NCI-H2081 (cell line): ENCODE measurements around the gene WWOX.
A peak's percentile ranks its signal among the peaks of the same experiment; 100 is the strongest.

Experiments
- DNase-seq, 2 experiments: peaks; one replicate each; lab custom pipeline; 2025; lab: John Stamatoyannopoulos, UW

Gene WWOX

GRCh38 chr16:78609402-78610274 is 510.2 kb downstream of the WWOX start:
- no peak for DNase-seq

GRCh38 chr16:78611318-78611717 is 511.9 kb downstream of the WWOX start:
- no peak for DNase-seq

- no peak for DNase-seq
Measured at GRCh38 chr16:78619811-78620210, 520.4 kb downstream of the WWOX start.

GRCh38 chr16:78620291-78620690 is 520.8 kb downstream of the WWOX start:
- DNase-seq: no peak

- no peak for DNase-seq
Measured at GRCh38 chr16:78623796-78624195, 524.3 kb downstream of the WWOX start.

DNA sequence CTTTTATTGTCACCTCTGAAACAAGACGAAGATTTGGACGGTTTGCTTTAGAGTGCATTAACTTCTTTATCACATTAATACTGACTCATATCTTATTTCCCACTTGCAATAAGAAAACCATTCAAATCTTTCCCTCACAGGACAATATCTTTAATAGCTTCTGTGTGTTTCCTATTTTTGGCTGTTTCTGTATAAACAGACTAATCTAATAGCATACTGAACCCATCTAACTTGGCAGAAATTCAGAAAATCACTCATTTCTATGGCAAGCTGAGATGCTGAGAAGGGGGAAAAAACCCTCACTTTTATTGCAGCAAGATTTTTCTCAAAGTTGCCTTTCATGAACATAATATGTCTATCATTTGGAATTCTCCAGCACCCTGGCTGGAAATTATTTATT is 524.9 kb downstream of the WWOX start:
- peak in 1 of 2 experiments; percentile 26 for DNase-seq

DNA sequence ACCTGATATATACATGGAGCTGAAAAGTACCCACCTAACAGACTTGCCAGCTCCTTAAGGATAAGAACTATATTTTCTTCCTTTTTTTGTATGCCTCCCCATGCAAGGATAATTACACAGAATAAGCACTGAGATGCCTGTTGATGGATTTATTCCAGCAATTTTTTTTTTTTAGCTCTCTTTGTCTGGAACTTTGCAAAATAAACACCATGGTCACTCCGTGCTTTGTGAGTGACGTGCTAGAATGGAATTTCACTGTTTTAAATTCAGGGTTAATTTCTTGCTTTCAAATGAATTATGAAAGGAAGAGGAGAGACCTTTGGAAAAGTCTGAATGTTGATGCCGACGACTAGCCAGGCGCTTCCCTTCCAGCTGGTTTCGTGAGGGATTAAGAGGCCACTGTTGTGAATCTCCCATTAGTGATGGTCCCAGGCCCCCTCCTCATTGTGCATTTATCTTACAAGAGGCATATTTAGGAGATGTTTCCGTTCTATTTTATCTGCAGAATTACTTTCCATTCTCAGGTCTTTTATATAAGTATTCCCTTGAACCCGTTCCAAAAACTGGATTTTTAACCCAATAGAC is 529.1 kb downstream of the WWOX start:
- DNase-seq: no peak

- no peak for DNase-seq
Measured at GRCh38 chr16:78629173-78629572, 529.7 kb downstream of the WWOX start.

DNA sequence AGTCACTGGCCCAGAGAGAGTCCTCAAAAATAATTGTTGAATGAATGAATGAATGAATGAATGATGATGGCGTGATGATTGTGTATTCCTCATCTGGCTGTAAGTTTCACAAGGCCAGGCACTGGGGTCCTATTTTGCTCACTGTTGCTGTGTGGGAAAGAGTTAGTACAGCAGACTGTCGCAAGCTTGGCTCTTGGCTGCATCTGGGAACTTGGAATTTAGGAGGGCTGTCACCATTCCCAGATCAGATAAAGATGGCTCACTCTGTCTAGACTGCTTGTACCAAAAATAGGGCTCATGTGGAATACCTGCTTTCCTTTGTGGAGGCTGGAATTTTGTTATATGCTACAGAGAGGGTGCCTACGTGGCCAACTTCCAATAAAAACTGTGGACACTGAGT is 530.6 kb downstream of the WWOX start:
- DNase-seq: no peak

DNA sequence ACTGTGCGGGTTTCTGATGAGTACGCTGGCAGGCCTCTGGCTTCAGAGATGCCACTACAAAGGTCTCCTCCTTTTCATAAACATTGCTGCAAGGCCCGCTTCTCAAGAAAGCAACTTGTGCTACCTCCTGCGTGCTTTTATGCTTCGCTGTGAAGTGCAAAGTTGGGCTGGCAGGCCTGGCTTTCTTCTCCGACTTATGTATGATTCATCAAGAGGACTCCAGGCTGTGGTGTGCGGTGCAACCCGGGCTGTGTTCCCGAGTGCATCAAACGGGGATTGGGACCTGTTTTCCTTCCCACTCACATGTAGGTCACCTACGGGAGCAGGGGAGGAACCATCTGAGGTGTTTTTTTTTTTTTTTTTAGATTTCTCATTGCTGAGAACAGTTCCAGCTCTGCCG is 534.1 kb downstream of the WWOX start:
- no peak for DNase-seq

DNA sequence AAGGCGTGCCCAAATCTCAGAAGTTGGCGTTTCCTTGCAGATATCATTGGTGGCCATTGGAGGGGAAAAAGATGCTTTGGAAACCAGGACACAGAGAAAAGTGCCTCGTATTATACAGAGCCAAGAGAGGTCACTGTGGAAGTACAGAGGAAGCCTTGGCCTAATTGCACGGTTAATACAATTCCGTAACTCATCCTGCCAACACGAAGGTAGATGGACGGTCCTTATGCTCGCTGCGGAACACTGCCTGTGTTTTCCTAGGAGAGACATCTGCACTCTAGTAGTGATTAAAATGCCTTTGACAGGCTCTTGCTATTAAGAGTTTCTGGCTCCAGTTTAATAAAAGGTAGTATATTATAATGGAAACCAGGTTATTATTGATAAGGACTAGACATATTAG is 536.4 kb downstream of the WWOX start:
- no peak for DNase-seq

DNA sequence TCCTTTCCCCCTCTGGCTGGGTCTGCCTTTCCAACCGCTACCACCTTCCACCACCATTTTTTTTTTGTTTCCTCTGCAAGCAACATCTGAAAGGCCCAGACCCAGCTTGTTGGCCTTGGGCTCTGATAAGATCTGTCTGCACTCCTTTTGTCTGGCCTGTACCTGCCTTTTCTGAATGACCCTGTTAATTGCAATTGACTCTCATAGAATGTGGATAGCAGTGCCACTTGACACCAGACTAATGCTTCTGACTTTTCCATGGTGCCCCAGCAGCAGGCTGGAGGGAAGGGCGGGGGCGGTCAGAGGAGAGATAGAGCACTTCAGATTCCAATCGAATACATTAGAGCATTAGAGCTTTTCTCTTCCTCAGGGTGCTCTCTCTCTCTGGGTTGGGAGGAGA is 538.9 kb downstream of the WWOX start:
- DNase-seq: no peak

DNA sequence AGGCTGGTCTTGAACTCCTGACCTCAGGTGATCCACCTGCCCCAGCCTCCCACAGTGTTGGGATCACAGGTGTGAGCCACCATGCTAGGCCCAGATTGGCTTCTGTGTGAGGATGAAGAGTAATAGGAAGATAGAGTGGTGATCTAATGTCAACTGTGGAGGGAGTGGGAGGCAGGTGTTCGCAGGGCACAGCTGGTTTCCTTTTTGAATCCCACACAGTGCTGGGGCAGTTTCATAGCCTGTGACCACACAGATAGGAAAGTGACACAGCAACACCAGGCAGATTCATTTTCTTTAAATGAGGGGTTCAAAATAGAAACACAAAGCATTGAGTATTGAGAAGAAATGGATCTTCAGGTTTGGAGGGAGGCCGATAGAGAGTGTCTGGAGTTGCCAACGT is 540.3 kb downstream of the WWOX start:
- no peak for DNase-seq

DNA sequence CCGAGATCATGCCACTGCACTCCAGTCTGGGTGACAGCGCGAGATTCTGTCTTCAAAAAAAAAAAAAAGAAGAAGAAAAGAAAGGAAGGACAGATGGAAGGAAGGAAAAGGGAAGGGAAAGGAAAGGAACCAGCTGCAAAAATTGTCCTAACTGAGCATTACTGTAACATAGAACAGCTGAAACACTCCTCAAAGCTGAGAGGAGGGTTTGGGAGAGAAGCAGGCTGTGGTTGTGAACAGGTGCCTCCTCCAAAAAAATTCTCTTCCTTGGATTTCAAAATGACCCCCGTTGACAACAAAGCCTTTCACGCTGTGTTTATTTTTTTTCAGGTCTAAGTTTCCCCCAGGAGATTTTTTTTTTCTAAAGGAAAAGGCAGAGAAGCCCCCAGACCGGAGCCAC is 541.4 kb downstream of the WWOX start:
- no peak for DNase-seq

GRCh38 chr16:78641433-78641832 is 542.0 kb downstream of the WWOX start:
- no peak for DNase-seq

DNA sequence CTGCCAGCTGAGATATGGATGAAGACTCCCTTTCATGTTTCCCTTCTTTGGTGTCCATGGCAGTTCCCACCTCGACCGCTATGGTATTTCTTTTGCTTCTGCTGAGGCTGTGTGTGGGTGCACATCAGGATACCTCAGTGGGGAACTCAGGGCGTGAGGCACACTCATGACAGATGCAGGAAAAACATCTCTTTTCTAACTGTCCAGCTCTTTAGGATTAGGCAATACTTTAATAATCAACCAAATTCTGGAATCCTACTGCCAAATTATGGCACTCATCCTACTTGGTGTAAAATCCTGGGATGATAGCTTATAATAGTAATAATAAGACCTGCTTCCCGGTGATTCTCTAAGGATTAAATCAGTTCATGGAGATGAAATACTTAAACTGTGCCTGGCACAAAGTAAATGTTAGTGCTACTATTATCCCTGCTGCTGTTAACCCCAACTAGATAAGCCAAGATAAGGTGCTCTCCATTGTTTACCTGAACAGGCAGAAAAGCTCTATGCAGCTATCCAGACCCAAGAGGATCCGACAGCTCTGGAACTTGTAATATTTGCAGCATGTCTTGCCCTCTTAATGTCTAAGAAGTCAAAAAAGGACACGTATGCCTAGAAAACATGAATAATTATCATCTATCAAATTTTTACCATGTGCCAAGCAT is 543.3 kb downstream of the WWOX start:
- DNase-seq: no peak

DNA sequence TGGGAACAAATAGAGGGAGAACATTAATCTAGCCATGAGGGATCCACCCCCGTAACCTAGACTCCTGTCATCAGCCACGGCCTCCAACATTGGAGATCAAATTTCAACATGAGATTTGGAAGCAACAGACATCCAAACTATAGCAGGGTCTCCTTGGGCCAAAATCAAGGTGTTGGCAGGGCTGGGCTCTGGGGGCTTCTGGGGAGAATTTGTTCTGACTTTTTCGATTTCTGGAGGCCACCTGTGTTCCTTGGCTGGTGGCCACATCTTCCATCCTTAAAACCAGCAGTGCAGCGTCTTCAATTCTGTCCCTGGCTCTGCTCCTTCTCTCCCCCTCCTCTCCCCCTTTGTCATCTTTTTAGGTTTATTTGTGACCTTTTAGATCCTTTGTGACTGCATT is 546.2 kb downstream of the WWOX start:
- DNase-seq: no peak

DNA sequence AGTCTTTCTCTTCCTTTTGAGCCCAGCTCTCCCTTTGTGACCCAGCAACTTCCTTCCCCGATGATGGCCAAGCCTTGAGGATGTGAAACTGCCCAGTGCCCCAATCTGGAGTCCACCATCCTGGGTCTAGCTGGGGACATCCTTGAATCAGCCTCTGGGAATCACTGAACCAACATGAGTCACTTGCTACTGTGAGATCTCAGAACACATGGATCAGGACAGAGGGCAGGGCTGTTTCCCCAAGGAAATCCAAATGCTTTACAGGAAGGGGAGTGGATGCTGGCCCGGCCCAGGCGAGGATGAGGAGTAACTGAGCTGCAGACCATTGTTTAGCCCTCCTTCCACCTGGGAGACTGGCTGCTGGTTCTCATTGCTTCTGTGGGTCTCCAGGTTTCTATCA is 547.6 kb downstream of the WWOX start:
- DNase-seq: no peak

DNA sequence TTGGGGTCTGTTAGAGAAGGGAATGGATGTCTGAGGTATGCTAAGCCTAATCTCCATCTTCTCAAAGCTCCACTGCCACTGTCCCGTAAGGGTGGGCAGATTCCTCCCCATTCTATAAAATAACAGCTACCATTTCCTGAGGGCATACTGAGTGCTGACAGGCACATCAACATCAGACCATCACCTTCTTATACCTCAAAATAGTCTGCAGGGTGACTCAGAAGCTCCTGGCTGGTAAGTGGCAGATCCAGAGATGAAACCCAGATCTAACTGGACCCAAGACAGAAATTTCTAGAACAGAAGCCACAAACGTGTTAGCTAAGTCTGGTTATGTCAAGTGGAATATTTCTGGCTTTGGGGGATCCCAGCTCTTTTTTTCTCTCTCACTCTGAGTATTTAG is 548.0 kb downstream of the WWOX start:
- DNase-seq: no peak

DNA sequence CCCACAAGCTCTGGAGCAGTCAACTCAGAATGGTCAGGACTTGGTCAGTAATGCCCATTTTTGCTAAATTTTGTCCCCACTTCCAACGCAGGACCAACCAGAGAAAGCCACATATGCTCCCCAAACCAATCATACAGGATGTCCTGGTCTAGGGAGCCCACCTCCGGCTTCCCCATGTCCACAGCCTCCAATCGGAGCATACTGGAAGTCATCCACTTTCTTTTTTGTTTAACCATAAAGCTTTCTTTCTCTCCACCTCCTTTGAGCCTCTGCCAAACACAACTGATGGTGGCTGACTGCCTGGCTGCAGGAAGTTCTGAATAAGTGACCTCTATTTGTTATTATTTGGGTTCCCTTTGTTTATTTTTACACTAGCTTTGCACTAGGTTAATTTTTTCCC is 549.1 kb downstream of the WWOX start:
- peak in 1 of 2 experiments; percentile 9 for DNase-seq

- no peak for DNase-seq
Measured at GRCh38 chr16:78650339-78651074, 551.1 kb downstream of the WWOX start.

GRCh38 chr16:78654929-78655328 is 555.5 kb downstream of the WWOX start:
- DNase-seq: no peak
